GM18873 (cell line): ENCODE data around the gene ZSWIM5.
"Not testable (repeated sequence)": the region's sequence is repeated elsewhere in the genome, so short reads cannot be mapped to it uniquely, and the experiment has no call there.

Source experiments
- ATAC-seq: cut with Tn5 transposase; IDR thresholded peaks from one replicate; pipeline ENCODE4 v1.9.1; 2021; ENCODE audit warnings: mild to moderate bottlenecking, moderate library complexity, moderate number of reproducible peaks; ENCODE audit not compliant: unreplicated experiment, low FRiP score

ZSWIM5 gene

DNA sequence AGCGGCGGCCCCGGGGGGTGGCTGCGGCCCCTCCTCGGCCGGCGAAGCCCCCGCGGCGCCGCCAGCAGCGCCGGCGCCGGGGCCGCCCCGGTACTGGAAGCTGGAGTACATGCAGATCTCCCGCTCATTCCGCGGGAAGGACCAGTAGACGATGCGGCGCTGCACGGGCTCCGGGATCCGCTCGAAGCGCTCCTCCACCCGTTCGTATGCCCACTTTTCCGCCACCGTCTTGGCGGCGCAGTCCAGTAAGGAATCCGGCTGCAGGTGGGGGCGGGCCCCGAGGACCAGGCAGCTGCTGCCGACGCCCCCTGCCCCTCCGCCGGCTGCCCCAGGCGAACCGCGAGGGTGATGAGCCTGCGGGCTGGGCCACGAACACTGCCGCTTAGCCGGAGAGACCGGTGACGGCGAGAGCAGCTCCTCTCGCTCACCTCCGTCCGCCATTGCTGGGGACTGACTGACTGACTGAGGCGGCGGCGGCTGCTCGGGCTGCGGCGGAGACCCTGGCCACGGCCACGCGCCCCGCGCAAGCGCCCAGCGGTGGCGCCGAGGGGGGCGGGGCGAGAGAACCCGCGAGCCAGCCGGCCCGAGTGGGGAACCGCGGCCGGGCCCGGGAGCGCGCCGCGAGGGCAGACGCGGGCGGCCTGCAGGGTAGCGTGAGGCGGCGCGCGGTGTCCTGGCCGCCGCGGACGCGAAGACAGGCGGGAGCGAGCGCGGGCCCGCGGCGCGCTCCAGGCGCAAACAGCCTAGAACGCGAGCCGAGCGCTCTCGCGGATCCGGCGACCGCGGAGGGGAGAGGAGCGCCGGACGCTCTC is at the start of gene ZSWIM5:
TSS of gene ZSWIM5 (minus strand) at position 696 of the 812 bp plus-strand sequence. CDS start at position 441, 255 bp downstream.
- ATAC-seq, result no peak

- no peak for ATAC-seq
Measured at GRCh38 chr1:45254490-45254889, 48.1 kb upstream of the ZSWIM5 start.

GRCh38 chr1:45250544-45250943 is 44.1 kb upstream of the ZSWIM5 start:
- no peak for ATAC-seq

GRCh38 chr1:45248004-45248403 is 41.6 kb upstream of the ZSWIM5 start:
- not testable (repeated sequence) for ATAC-seq

DNA sequence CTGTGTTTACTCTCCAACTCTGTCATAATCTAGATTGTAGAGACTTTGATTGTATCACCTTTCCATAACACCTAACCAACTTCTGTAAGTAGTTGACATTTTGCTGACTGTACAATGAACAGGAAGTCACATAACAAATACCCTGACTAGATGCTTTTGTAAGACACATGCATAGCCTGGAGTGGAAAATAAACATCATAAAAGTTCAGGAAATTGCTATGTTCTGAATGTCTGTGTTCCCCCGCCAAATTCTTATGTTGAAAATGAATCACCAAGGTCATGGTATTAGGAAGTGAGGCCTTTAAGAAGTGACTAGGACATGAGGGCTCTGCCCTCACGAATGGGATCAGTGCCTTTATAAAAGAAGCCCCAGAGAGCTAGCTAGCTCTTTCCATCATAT is 40.4 kb upstream of the ZSWIM5 start:
- no peak for ATAC-seq

GRCh38 chr1:45246359-45246758 is 40.0 kb upstream of the ZSWIM5 start:
- ATAC-seq, result not testable (repeated sequence)

DNA sequence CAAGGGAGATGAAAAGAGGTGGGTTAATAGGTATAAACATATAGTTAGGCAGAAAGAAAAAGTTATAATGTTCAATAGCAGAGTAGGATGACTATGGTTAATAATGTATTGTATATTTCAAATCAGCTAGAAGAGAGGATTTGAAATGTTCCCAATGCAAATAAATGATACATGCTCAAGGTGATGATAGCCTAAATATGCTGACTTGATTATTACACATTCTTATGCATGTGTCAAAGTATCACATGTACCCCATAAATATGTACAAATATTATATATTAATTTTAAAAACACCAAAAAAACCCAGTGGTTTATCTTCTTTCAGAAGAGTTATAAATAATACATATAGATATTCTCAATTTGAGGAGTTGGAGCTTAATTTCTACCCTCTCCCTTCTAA is 38.3 kb upstream of the ZSWIM5 start:
- no peak for ATAC-seq

GRCh38 chr1:45243476-45244343 is 37.3 kb upstream of the ZSWIM5 start:
- no peak for ATAC-seq

- no peak for ATAC-seq
Measured at GRCh38 chr1:45238846-45239245, 32.4 kb upstream of the ZSWIM5 start.

DNA sequence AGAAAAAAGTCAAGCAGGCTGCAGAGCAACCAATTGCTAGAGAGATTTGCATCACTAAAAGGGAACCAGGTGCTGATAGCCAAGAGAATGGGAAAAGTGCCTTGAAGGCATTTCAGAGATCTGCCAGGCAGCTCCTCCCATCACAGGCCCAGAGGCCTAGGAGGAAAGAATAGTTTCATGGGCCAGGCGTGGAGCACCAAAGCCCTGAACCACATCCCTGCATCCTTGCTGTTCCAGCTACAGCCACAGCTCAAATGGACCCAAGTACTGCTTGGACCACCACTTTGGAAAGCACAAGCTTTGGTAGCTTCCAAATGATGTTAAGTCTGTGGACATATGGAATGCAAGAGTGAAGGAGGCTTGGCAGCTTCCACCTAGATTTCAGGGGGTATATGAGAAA is 29.7 kb upstream of the ZSWIM5 start:
- ATAC-seq, result no peak

DNA sequence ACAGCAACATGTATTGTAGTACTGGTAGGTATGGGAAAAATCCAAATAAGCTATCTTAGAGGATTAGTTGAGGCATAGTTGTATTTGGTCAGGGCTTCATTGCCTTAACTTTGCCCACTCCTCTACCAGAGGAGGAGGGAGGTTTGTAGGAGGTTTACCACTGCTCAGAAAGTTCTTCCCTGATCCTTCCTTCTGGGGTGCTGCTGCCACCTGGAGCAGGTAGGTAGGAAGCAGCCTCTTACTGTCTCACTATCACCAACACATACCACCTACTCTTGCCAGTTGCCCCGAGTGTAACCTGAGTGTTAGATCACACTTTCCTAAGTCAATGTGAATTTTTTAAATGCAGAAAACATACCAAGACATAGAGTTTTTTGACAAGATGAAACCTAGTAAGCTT is 24.1 kb upstream of the ZSWIM5 start:
- ATAC-seq, result no peak

GRCh38 chr1:45225598-45225997 is 19.2 kb upstream of the ZSWIM5 start:
- no peak for ATAC-seq

- not testable (repeated sequence) for ATAC-seq
Measured at GRCh38 chr1:45223710-45224109, 17.3 kb upstream of the ZSWIM5 start.

DNA sequence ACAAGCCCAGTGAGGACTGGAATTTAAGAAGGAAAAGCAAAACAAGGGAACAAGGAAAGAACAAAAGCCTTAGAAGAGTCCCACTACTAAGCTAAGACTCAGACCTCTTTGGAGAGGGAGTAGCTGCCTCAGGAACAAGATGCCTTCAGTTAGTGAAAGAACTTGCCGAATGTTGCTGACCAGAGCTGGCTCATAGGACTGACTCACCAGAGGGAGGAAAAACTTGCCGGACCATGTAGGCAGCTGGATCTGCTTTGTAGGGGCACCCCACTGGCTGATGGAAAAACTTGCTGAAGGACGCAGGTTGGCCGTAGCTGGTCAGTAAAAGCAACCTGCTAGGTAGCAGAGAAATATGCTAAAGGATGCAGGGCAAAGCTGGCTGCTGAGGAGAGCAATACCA is 15.3 kb upstream of the ZSWIM5 start:
- no peak for ATAC-seq

- no peak for ATAC-seq
Measured at GRCh38 chr1:45216861-45217260, 10.5 kb upstream of the ZSWIM5 start.

DNA sequence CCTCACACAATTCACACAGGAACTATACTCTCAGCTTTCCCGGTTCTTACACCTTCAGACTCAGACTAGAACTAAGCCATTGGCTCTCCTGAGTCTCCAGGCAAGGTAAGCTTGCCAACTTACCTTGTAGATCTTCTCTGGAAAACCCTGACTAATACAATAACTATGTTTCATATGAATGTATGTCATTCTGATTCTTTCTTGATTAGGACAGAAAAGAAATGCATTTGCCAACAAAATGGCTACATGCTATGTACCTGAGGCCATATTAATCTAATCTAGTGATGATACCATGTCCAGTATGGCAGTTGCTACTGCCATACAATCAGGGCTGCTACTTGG is 9.8 kb upstream of the ZSWIM5 start:
- ATAC-seq, result no peak

- ATAC-seq, result no peak
Measured at GRCh38 chr1:45215485-45216199, 9.2 kb upstream of the ZSWIM5 start.

- no peak for ATAC-seq
Measured at GRCh38 chr1:45213892-45214291, 7.5 kb upstream of the ZSWIM5 start.

DNA sequence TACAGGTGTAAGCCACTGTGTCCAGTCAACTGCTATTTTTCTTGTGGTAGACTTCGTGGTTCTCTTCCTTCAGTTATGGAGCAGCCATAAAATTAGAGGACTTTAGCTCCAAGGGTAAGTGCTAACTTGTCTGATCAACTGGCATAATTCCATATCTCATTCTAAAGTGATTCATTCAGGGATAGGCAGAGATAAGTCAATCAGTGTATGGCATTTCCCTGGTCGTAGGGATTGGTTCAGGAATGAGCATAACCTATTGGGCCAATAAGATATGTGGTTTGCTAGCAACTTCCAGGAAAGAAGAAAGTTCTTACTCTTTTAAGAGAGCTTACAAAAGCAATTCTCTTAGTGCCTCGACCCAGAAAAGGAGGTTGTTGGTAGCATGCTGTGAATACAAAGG is 4.7 kb upstream of the ZSWIM5 start:
- no peak for ATAC-seq

- no peak for ATAC-seq
Measured at GRCh38 chr1:45206808-45207623, 611 bp upstream of the ZSWIM5 start.
